ENCODE data around the gene CDCA8. TPM values are rescaled to one million over a fixed set of nuclear protein-coding genes. Genes with fewer than 3 reads are reported as not detected.

Gene CDCA8
- total and polyA plus RNA-seq, 9 of the 15 experiments (the other 6 are each of a cell fraction or from before 2014, with no cell fraction given): 26.4 to 148 (median 81.8) TPM

- TF ChIP-seq CREB3L1 (IDR thresholded peaks at IDR 0.05; ENCODE audit: borderline replicate concordance, low read depth) (peak; percentile 82), CHD2 (IDR thresholded peaks at IDR 0.05; ENCODE audit: low read depth, low read length) (peak; percentile 52; the same call in 1 of the 2 replicates), JUND (IDR thresholded peaks at IDR 0.05; ENCODE audit: borderline replicate concordance, low read depth, low read length) (peak; percentile 71), JUND (tag; IDR thresholded peaks at IDR 0.05; ENCODE audit: borderline replicate concordance, low read depth, low read length) (peak; percentile 48; the same call in 1 of the 3 replicates), PHF8 (IDR thresholded peaks at IDR 0.05; ENCODE audit: borderline replicate concordance, low read length) (peak; percentile 93), BCLAF1 (IDR thresholded peaks at IDR 0.05; ENCODE audit: borderline replicate concordance in 1 of 2, control insufficient read depth in 1 of 2, low read depth in 2 of 2, low read length in 1 of 2) (no peak), TBP (optimal IDR thresholded peaks at IDR 0.05; ENCODE audit: low read depth, low read length) (peak; percentile 90), SIX5 (IDR thresholded peaks at IDR 0.05; ENCODE audit: borderline replicate concordance in 1 of 2, insufficient read depth in 1 of 2, low read depth in 1 of 2, low read length in 2 of 2) (peak; percentile 92 to 94), KAT2B (IDR thresholded peaks at IDR 0.05; ENCODE audit: low read depth, low read length) (peak; percentile 96), ZNF436 (CRISPR knock-in tag; IDR thresholded peaks at IDR 0.05) (no peak), CREB1 (IDR thresholded peaks at IDR 0.05) (peak; percentile 89), CREB1 (CRISPR knock-in tag; IDR thresholded peaks at IDR 0.05) (peak; percentile 93), TCF7 (IDR thresholded peaks at IDR 0.05; ENCODE audit: borderline replicate concordance) (0 out of 2 replicates have a peak, but pooled peaks have one; percentile 73), MLX (CRISPR knock-in tag; conservative IDR thresholded peaks at IDR 0.05) (0 out of 4 replicates have a peak, but pooled peaks of 1 of the 2 experiments have one; percentile 72), NR4A1 (CRISPR knock-in tag; IDR thresholded peaks at IDR 0.05) (0 out of 2 replicates have a peak, but pooled peaks have one; percentile 50), NR4A1 (tag; IDR thresholded peaks at IDR 0.05) (no peak), MCM5 (IDR thresholded peaks at IDR 0.05; ENCODE audit: low read depth) (no peak), BRD9 (IDR thresholded peaks at IDR 0.05; ENCODE audit: low read depth, partially characterized antibody) (peak; percentile 68)
- TF ChIP-seq, protein P1, sequence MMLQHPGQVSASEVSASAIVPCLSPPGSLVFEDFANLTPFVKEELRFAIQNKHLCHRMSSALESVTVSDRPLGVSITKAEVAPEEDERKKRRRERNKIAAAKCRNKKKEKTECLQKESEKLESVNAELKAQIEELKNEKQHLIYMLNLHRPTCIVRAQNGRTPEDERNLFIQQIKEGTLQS (IDR thresholded peaks at IDR 0.05): peak; percentile 37; the same call in 1 of the 2 replicates
- TF ChIP-seq, protein P1 (CRISPR knock-in tag; conservative IDR thresholded peaks at IDR 0.05): 0 out of 2 replicates have a peak, but pooled peaks have one; percentile 44
Observed at GRCh38 chr1:37692078-37692833, at the start of gene CDCA8 (continued).

Data from K562 (cell line).